ENCODE measurements around the gene GBX1. TPM values are rescaled to one million over a fixed set of nuclear protein-coding genes. Genes with fewer than 3 reads are reported as not detected.
A peak's percentile ranks its signal among the peaks of the same experiment; 100 is the strongest.

The GBX1 gene
- total and polyA plus RNA-seq, 2 of the 4 experiments (the other 2 are of a cell fraction): not detected

DNA sequence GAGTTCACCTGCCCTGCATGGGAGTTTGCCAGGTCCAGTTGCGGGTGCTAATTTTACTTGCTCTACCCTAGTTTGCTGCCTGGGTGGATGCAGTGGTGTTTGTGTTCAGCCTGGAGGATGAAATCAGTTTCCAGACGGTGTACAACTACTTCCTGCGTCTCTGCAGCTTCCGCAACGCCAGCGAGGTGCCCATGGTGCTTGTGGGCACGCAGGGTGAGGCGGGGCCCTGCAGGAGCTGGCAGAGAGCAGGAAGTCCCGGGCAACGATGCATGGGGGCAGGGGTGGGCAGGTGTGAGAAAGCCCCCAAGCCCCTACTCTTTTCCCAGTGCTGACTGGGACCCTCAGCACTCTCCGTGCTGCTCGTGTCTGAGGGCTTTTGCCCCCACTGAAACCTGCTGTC, 49.9 kb downstream of the GBX1 start:
- dilution Hi-C loops (cut with HindIII; ENCODE audit: low sequenced_read_pairs, unreplicated experiment): no loop called here
- Histone ChIP-seq H3K18ac (ENCODE audit: low read depth, low read length) (no peak overlapping the region), H4K8ac (ENCODE audit: low read depth in 2 of 2, low read length in 2 of 2) (no peak overlapping the region), H2AK5ac (ENCODE audit: low read depth, low read length) (no peak overlapping the region), H3K4ac (ENCODE audit: low read depth, low read length) (no peak overlapping the region), H3K4me1 (ENCODE audit: control insufficient read depth, insufficient read depth, low read length) (peaks cover 16% of the 10 kb centered on the region), H3K56ac (ENCODE audit: extremely low read depth, insufficient read depth, low read length) (no peak overlapping the region), H4K5ac (ENCODE audit: low read depth, low read length) (no peak overlapping the region), H3K27ac (ENCODE audit: insufficient read depth, low read length) (no peak overlapping the region), H4K20me1 (ENCODE audit: insufficient read depth, low read length) (peaks cover 48% of the 10 kb centered on the region), H2AFZ (replicated peaks; ENCODE audit: low read length, poor library complexity) (peak overlapping the region; percentile 19), H3K9me1 (ENCODE audit: insufficient read depth, low read length) (peaks cover 3% of the 10 kb centered on the region), H2BK15ac (ENCODE audit: low read depth, low read length) (no peak overlapping the region), H3K23ac (ENCODE audit: low read depth, low read length) (no peak overlapping the region), H4K91ac (ENCODE audit: insufficient read depth, low read depth, low read length) (no peak overlapping the region), H3K79me1 (ENCODE audit: low read depth in 1 of 2, low read length in 2 of 2) (peaks cover 17 to 49% of the 10 kb centered on the region in 2 experiments), H2AK9ac (replicated peaks; ENCODE audit: low read depth, low read length, poor library complexity) (peak overlapping the region; percentile 75), H3K4me3 (ENCODE audit: insufficient read depth, low read depth, low read length) (no peak overlapping the region), H3K27me3 (ENCODE audit: control insufficient read depth, insufficient read depth, low read length) (no peaks in the 10 kb centered on the region), H3K36me3 (ENCODE audit: control insufficient read depth, insufficient read depth, low read length) (peaks cover 49% of the 10 kb centered on the region), H3K14ac (replicated peaks; ENCODE audit: low read depth, low read length) (no peak overlapping the region), H3K9me3 (ENCODE audit: control insufficient read depth, insufficient read depth, low read length) (no peaks in the 10 kb centered on the region), H2BK5ac (ENCODE audit: low read depth, low read length, poor library complexity, severe bottlenecking) (no peak overlapping the region), H3K9ac (ENCODE audit: low read depth, low read length) (no peak overlapping the region), H2BK120ac (ENCODE audit: low read depth, low read length) (no peak overlapping the region), H2BK20ac (ENCODE audit: low read depth, low read length) (no peak overlapping the region), H3K4me2 (ENCODE audit: low read depth, low read length) (no peak overlapping the region)
- ChIA-PET CTCF (no interaction called here), POLR2A (ENCODE audit: unreplicated experiment) (no interaction called here)
- 98% methylated on average over 7 of the region's 12 CpGs; no CpG with 5 or more reads in 1 of the 2 experiments for WGBS, 2 experiments (ENCODE audit: extremely low coverage in 2 of 2, insufficient read length in 1 of 2)
- TF ChIP-seq ELK1 (IDR thresholded peaks at IDR 0.05; ENCODE audit: borderline replicate concordance, low read depth, low read length) (no peak), RCOR1 (IDR thresholded peaks at IDR 0.05; ENCODE audit: insufficient replicate concordance, low read length) (no peak), POLR2A (IDR thresholded peaks at IDR 0.05; ENCODE audit: low read depth, low read length) (no peak), MAZ (IDR thresholded peaks at IDR 0.05; ENCODE audit: borderline replicate concordance, low read depth, low read length) (no peak), CTCF (conservative IDR thresholded peaks at IDR 0.05; ENCODE audit: low read depth, low read length) (no peak), BHLHE40 (IDR thresholded peaks at IDR 0.05; ENCODE audit: low read depth, low read length) (no peak), USF2 (IDR thresholded peaks at IDR 0.05; ENCODE audit: low read depth, low read length) (no peak), RAD21 (IDR thresholded peaks at IDR 0.05; ENCODE audit: low read length) (no peak), CHD1 (IDR thresholded peaks at IDR 0.05; ENCODE audit: low read depth, low read length) (no peak), SMC3 (IDR thresholded peaks at IDR 0.05; ENCODE audit: low read depth, low read length) (no peak), RFX5 (IDR thresholded peaks at IDR 0.05; ENCODE audit: low read depth, low read length) (no peak), NFE2L2 (IDR thresholded peaks at IDR 0.05; ENCODE audit: low read depth, low read length) (no peak), MXI1 (IDR thresholded peaks at IDR 0.05; ENCODE audit: borderline replicate concordance, low read depth, low read length) (no peak), FOS (IDR thresholded peaks at IDR 0.05; ENCODE audit: low read depth, low read length) (no peak), MAFK (IDR thresholded peaks at IDR 0.05; ENCODE audit: low read depth, low read length) (no peak), CEBPB (IDR thresholded peaks at IDR 0.05; ENCODE audit: low read depth, low read length) (no peak)
- ATAC-seq (ENCODE audit: low read depth): no peak
- in situ Hi-C loops (cut with MboI; ENCODE audit: low sequenced_read_pairs): loop anchor here (25.0 kb wide), 1 partner anchor 330 kb away; no protein-coding TSS in a partner anchor
- no TSS peak for BruUV-seq (replicated peaks)
- DNase-seq: no peak
- intact Hi-C loops (cut with micrococcal nuclease): no loop called here
